H1 (cell line): ENCODE data around the gene SLC12A7. TPM values are rescaled to one million over a fixed set of nuclear protein-coding genes. Genes with fewer than 3 reads are reported as not detected.

Experiments used
- CTCF ChIA-PET: fragments of 300-600 bp; sonication (Branson Sonifier 250); formaldehyde crosslinking; loops from one replicate; lab custom pipeline; 2021; ENCODE audit not compliant: partially characterized antibody; lab: Charles Lee
- POLR2A ChIA-PET: fragments of 300-600 bp; sonication (Branson Sonifier 250); formaldehyde crosslinking; loops from one replicate; lab custom pipeline; 2021; ENCODE audit warnings: inconsistent platforms; ENCODE audit not compliant: partially characterized antibody; lab: Charles Lee
- DNase-seq, 2 experiments: peaks; one replicate each; pipeline versions ENCODE4 v3.0.0 to v3.0.0-alpha.2; 2010 to 2022; ENCODE audit warnings: low spot score in 2 of 2, low read depth in 1 of 2, mixed read lengths in 1 of 2
- FAIRE-seq: peaks from 2 replicates; lab custom pipeline; 2011; peaks lifted over from hg19 to GRCh38; lab: Jason Lieb, UNC
- H2AFZ ChIP-seq: 2 replicates; pipeline ENCODE4 v1.8.1; 2012; ENCODE audit warnings: low read length, inconsistent platforms
- H2AK5ac ChIP-seq: 2 replicates; pipeline ENCODE4 v1.6.1; 2013; ENCODE audit warnings: low read depth, low read length
- H2BK120ac ChIP-seq: replicated peaks from 2 replicates; pipeline ENCODE3; 2013; ENCODE audit warnings: low read depth, low read length, inconsistent platforms
- H2BK12ac ChIP-seq: 2 replicates; pipeline ENCODE4 v1.6.1; 2013; ENCODE audit warnings: low read depth, low read length
- H2BK15ac ChIP-seq: 2 replicates; pipeline ENCODE4 v1.6.1; 2013; ENCODE audit warnings: low read length
- H2BK20ac ChIP-seq: 2 replicates; pipeline ENCODE4 v1.6.1; 2013; ENCODE audit warnings: low read length
- H2BK5ac ChIP-seq: 2 replicates; pipeline ENCODE4 v1.6.1; 2013; ENCODE audit warnings: low read depth, low read length
- H3K14ac ChIP-seq: 2 replicates; pipeline ENCODE4 v1.6.1; 2013; ENCODE audit warnings: inconsistent platforms; ENCODE audit not compliant: insufficient read length
- H3K18ac ChIP-seq: 2 replicates; pipeline ENCODE4 v1.6.1; 2013; ENCODE audit warnings: low read length; ENCODE audit errors: extremely low read depth
- H3K23ac ChIP-seq: 2 replicates; pipeline ENCODE4 v1.6.1; 2013; ENCODE audit warnings: inconsistent platforms; ENCODE audit not compliant: insufficient read length
- H3K23me2 ChIP-seq: 2 replicates; pipeline ENCODE4 v1.6.1; 2013; ENCODE audit warnings: low read depth, low read length
- H3K27ac ChIP-seq: 2 replicates; pipeline ENCODE4 v1.6.1; 2011; ENCODE audit warnings: low read depth, low read length, inconsistent platforms
- H3K27me3 ChIP-seq, 4 experiments: replicated peaks in 1 of 4; 1 replicate in 1 of 4; 2 replicates in 3 of 4; pipeline versions ENCODE4 v1.6.1 to v1.8.1; 2011 to 2013; ENCODE audit warnings: low read length in 3 of 4, mild to moderate bottlenecking in 3 of 4, inconsistent platforms in 2 of 4, mixed read lengths in 2 of 4, moderate library complexity in 1 of 4; ENCODE audit not compliant: control insufficient read depth in 3 of 4, insufficient read depth in 3 of 4; ENCODE audit errors: extremely low read depth in 1 of 4
- H3K36me3 ChIP-seq, 4 experiments: 2 replicates each; pipeline versions ENCODE4 v1.6.1 to v1.8.1; 2011 to 2013; ENCODE audit warnings: mild to moderate bottlenecking in 4 of 4, low read length in 3 of 4, moderate library complexity in 2 of 4, control low read depth in 1 of 4, inconsistent platforms in 1 of 4; ENCODE audit not compliant: insufficient read depth in 4 of 4, control insufficient read depth in 2 of 4
- H3K4ac ChIP-seq: replicated peaks from 2 replicates; pipeline ENCODE3; 2013; ENCODE audit warnings: low read length, low read depth, mixed read lengths, inconsistent platforms; ENCODE audit not compliant: insufficient read length
- H3K4me1 ChIP-seq, 4 experiments: replicated peaks in 1 of 4; 1 replicate in 1 of 4; 2 replicates in 3 of 4; pipeline versions ENCODE4 v1.6.1 to v1.8.1; 2011 to 2013; ENCODE audit warnings: low read length in 3 of 4, inconsistent platforms in 2 of 4, mixed read lengths in 1 of 4; ENCODE audit not compliant: insufficient read depth in 4 of 4, control insufficient read depth in 3 of 4
- H3K4me2 ChIP-seq, 2 experiments: 2 replicates each; pipeline versions ENCODE4 v1.6.1 to v1.8.1; 2011 to 2013; ENCODE audit warnings: low read depth in 2 of 2, low read length in 2 of 2, control low read depth in 1 of 2, inconsistent platforms in 1 of 2, mild to moderate bottlenecking in 1 of 2; ENCODE audit not compliant: insufficient read depth in 1 of 2
- H3K4me3 ChIP-seq, 4 experiments: fragments of 200-600, 300-600 bp in 1 of 4; sonication (generic), shearing (Covaris generic), sonication (Bioruptor Twin) in 1 of 4; 2 replicates each; pipeline versions ENCODE4 v1.5.1 to v1.8.1; 2011 to 2016; ENCODE audit warnings: low read length in 4 of 4, low read depth in 3 of 4, control low read depth in 2 of 4, inconsistent platforms in 2 of 4, mild to moderate bottlenecking in 2 of 4, mixed read lengths in 1 of 4, moderate library complexity in 1 of 4; ENCODE audit not compliant: insufficient read depth in 2 of 4; ENCODE audit errors: extremely low read depth in 1 of 4
- H3K56ac ChIP-seq: replicated peaks from 2 replicates; pipeline ENCODE3; 2013; ENCODE audit warnings: low read depth, mild to moderate bottlenecking, mixed read lengths, low read length, inconsistent platforms; ENCODE audit not compliant: insufficient read length
- H3K79me1 ChIP-seq: 2 replicates; pipeline ENCODE4 v1.6.1; 2013; ENCODE audit warnings: low read depth, low read length, control low read depth
- H3K79me2 ChIP-seq, 2 experiments: 2 replicates each; pipeline versions ENCODE4 v1.6.1 to v1.8.1; 2012 to 2013; ENCODE audit warnings: low read length in 2 of 2, mild to moderate bottlenecking in 2 of 2, inconsistent platforms in 1 of 2; ENCODE audit not compliant: insufficient read depth in 2 of 2, control insufficient read depth in 1 of 2
- H3K9ac ChIP-seq, 4 experiments: replicated peaks in 1 of 4; 1 replicate in 1 of 4; 2 replicates in 3 of 4; pipeline versions ENCODE4 v1.6.1 to v1.8.1; 2011 to 2013; ENCODE audit warnings: low read depth in 3 of 4, low read length in 3 of 4, control low read depth in 2 of 4, mild to moderate bottlenecking in 2 of 4, moderate library complexity in 2 of 4, inconsistent platforms in 1 of 4; ENCODE audit errors: extremely low read depth in 1 of 4
- H3K9me3 ChIP-seq, 2 experiments: 2 replicates each; pipeline versions ENCODE4 v1.6.1 to v1.8.1; 2012 to 2013; ENCODE audit warnings: mild to moderate bottlenecking in 2 of 2, moderate library complexity in 2 of 2, control low read depth in 1 of 2, inconsistent platforms in 1 of 2, low read depth in 1 of 2, low read length in 1 of 2, mixed read lengths in 1 of 2; ENCODE audit not compliant: insufficient read depth in 2 of 2
- H4K20me1 ChIP-seq, 2 experiments: replicated peaks in 1 of 2; 2 replicates each; pipeline versions ENCODE3 to v1.8.1; 2011 to 2013; ENCODE audit warnings: inconsistent platforms in 2 of 2, low read length in 2 of 2, mild to moderate bottlenecking in 1 of 2; ENCODE audit not compliant: insufficient read depth in 2 of 2, control insufficient read depth in 1 of 2
- H4K5ac ChIP-seq: 2 replicates; pipeline ENCODE4 v1.6.1; 2013; ENCODE audit warnings: low read length, low read depth, mixed read lengths, inconsistent platforms; ENCODE audit not compliant: insufficient read length
- H4K8ac ChIP-seq: 2 replicates; pipeline ENCODE4 v1.8.0; 2013; ENCODE audit warnings: mild to moderate bottlenecking, moderate library complexity, low read length, inconsistent platforms; ENCODE audit not compliant: insufficient read depth; ENCODE audit errors: extremely low read depth
- H4K91ac ChIP-seq: replicated peaks from 2 replicates; pipeline ENCODE3; 2013; ENCODE audit warnings: low read length, mixed read lengths, inconsistent platforms; ENCODE audit not compliant: insufficient read length
- KDM5A ChIP-seq: fragments of 200-600 bp; IDR thresholded peaks from 2 replicates; pipeline ENCODE4 v1.7.1; 2012; ENCODE audit warnings: mild to moderate bottlenecking, low read length, inconsistent platforms, mixed read lengths
- WGBS, 2 experiments: shearing (Covaris generic) in 1 of 2; methylation state at CpG; one replicate each; pipeline versions ENCODE4 v1.1.6 to v1.1.7; 2013 to 2015; ENCODE audit warnings: low lambda C conversion rate in 2 of 2, mixed read lengths in 2 of 2, inconsistent platforms in 1 of 2, low coverage in 1 of 2, missing lambda C conversion rate in 1 of 2; ENCODE audit not compliant: insufficient replicate concordance in 2 of 2, insufficient coverage in 1 of 2, insufficient read length in 1 of 2; ENCODE audit errors: extremely low coverage in 1 of 2, missing lambda C conversion rate in 1 of 2; 5-methylcytosine and 5-hydroxymethylcytosine counted together
- polyA plus RNA-seq, 7 experiments: library from polyadenylated mRNA; depleted of rRNA in 3 of 7; stranded (reverse) in 5 of 7; unstranded in 2 of 7; fragments of >200 nt in 5 of 7; fragments of 200-250 nt in 2 of 7; gene quantifications; 1 replicate in 5 of 7; 2 replicates in 1 of 7; 4 replicates in 1 of 7; pipeline versions ENCODE4 v1.2.1 to v1.2.3, GENCODE V29; 2011 to 2013; ENCODE audit warnings: missing spikeins in 2 of 7, mixed read lengths in 2 of 7
- total RNA-seq: library from RNA; stranded (reverse); fragmentation: NEBNext Ultra II Directional; extraction: Animal tissue kit (Norgen Biotek cat#: 25700); gene quantifications from 2 replicates; pipeline ENCODE4 v1.2.1, GENCODE V29; 2021

The SLC12A7 gene
- total and polyA plus RNA-seq, 2 of the 8 experiments (the other 6 are each of a cell fraction or from before 2014, with no cell fraction given) = 23.5 to 39.7 TPM

DNA sequence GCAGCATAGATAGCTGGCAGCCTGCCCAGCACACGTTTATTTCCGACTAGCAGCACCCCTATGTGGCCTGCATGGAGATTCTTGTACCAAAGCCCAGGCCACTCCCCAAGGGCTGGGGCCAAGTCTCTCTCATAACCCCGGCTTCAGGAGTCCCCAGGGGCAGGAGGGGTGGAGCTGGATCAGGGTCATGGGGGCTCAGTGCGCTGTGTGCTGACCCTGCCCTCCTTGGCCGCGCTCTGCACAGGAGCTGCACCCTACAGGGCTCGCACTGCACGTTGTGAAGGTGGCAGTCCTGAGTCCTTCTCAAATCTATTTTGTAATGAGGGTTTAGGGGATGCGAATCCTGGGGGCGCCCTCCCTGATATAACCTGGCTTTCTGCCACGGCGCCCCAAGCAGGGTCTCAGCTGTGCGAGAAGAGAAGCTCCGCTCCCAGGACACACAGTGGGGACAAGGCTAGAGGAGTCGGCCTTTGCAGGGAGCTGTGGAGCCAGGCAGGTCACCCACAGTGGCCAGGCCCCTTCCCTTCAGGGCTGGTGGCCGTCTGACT, 74.7 kb downstream of the SLC12A7 start:
- POLR2A ChIA-PET = no interaction called here
- H3K4ac ChIP-seq = no peak overlapping the region
- no peak overlapping the region for H2BK12ac ChIP-seq
- WGBS, 2 experiments = 93% methylated on average over 16 of the region's 16 CpGs; no CpG with 5 or more reads in 1 of the 2 experiments
- H3K4me3 ChIP-seq = no peak overlapping the region
- FAIRE-seq (no peak), DNase-seq (no peak)
- H3K27me3 ChIP-seq = no peaks in the 10 kb centered on the region
- H3K79me2 ChIP-seq = no peaks in the 10 kb centered on the region
- no peak overlapping the region for H2AFZ ChIP-seq
- no peak overlapping the region for H4K91ac ChIP-seq
- no peak overlapping the region for H3K23ac ChIP-seq
- H2BK5ac ChIP-seq = no peak overlapping the region; the same call in 1 of the 2 replicates
- H3K36me3 ChIP-seq = no peaks in the 10 kb centered on the region
- peaks cover 0 to 7% of the 10 kb centered on the region in 2 experiments for H4K20me1 ChIP-seq
- H3K23me2 ChIP-seq = peaks cover 11% of the 10 kb centered on the region; the same call in 1 of the 2 replicates
- no peak overlapping the region for H2BK120ac ChIP-seq
- no peak overlapping the region for H3K14ac ChIP-seq
- H3K56ac ChIP-seq = no peak overlapping the region
- H3K9me3 ChIP-seq = peaks cover 10 to 17% of the 10 kb centered on the region in 2 experiments; a peak in 3 of 4 replicates
- no peak overlapping the region for H3K27ac ChIP-seq
- H2AK5ac ChIP-seq = no peak overlapping the region
- CTCF ChIA-PET = interaction anchor here (0.5 to 1.5 kb wide), 4 partner anchors 18 to 246 kb away, joined by 3 to 4 read pairs (median 4); no protein-coding TSS in a partner anchor
- no peak overlapping the region for H4K8ac ChIP-seq
- H3K9ac ChIP-seq = no peak overlapping the region
- H3K79me1 ChIP-seq = no peaks in the 10 kb centered on the region
- H2BK20ac ChIP-seq = no peak overlapping the region
- no peak overlapping the region for H4K5ac ChIP-seq
- no peaks in the 10 kb centered on the region; a peak in 1 of 7 replicates for H3K4me1 ChIP-seq
- no peak overlapping the region for H2BK15ac ChIP-seq
- no peak overlapping the region for H3K4me2 ChIP-seq
- no peak overlapping the region for H3K18ac ChIP-seq
- no peak for TF ChIP-seq KDM5A
